GM19468 (cell line): ENCODE results near the gene ZNF346.

Experiments
- ATAC-seq: cut with Tn5 transposase; IDR thresholded peaks from one replicate; pipeline ENCODE4 v1.9.1; 2021; ENCODE audit warnings: mild to moderate bottlenecking, moderate library complexity, moderate number of reproducible peaks; ENCODE audit not compliant: unreplicated experiment; ENCODE audit errors: extremely low read depth

ZNF346 gene

DNA sequence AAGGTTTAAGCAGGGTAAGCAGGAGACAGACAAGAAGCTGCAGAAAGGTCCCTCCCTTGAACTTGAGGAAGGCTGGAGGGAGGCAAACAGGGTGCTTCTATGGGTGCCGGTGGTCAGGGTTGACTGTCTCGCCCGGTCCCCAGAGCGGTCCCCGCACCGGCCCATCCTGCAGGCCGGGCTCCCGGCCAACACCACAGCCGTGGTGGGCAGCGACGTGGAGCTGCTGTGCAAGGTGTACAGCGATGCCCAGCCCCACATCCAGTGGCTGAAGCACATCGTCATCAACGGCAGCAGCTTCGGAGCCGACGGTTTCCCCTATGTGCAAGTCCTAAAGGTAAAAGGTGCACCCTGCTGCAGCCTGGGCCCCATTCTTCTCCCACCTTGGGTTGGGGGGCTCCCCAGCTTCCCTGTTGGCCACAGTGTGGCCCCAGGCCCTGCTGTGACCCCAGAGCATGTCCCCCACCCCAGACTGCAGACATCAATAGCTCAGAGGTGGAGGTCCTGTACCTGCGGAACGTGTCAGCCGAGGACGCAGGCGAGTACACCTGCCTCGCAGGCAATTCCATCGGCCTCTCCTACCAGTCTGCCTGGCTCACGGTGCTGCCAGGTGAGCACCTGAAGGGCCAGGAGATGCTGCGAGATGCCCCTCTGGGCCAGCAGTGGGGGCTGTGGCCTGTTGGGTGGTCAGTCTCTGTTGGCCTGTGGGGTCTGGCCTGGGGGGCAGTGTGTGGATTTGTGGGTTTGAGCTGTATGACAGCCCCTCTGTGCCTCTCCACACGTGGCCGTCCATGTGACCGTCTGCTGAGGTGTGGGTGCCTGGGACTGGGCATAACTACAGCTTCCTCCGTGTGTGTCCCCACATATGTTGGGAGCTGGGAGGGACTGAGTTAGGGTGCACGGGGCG lies 69.9 kb downstream of the ZNF346 start:
- ATAC-seq = no peak

DNA sequence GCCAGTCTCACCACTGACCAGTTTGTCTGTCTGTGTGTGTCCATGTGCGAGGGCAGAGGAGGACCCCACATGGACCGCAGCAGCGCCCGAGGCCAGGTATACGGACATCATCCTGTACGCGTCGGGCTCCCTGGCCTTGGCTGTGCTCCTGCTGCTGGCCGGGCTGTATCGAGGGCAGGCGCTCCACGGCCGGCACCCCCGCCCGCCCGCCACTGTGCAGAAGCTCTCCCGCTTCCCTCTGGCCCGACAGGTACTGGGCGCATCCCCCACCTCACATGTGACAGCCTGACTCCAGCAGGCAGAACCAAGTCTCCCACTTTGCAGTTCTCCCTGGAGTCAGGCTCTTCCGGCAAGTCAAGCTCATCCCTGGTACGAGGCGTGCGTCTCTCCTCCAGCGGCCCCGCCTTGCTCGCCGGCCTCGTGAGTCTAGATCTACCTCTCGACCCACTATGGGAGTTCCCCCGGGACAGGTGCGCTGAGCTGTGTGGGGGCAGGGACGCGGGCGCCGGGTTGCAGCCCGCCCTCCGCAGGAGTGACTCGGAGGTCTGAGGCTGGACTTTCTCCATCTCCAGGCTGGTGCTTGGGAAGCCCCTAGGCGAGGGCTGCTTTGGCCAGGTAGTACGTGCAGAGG lies 70.7 kb downstream of the ZNF346 start:
- no peak for ATAC-seq

DNA sequence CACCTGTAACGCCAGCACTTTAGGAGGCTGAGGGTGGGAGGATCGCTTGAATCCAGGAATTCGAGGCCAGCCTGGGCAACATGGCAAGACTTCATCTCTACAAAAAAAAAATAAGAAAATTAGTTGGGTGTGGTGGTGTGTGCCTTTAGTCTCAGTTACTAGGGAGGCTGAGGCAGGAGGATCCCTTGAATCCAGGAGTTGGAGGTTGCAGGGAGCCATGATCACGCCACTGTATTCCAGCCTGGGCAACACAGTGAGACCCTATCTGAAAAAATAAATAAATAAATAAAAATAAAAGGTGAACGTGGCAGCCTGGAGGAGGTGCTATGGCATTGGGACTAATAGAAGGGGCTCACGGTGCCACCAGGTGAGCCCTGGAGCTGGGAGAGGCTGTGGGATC lies 71.3 kb downstream of the ZNF346 start:
- ATAC-seq = no peak

DNA sequence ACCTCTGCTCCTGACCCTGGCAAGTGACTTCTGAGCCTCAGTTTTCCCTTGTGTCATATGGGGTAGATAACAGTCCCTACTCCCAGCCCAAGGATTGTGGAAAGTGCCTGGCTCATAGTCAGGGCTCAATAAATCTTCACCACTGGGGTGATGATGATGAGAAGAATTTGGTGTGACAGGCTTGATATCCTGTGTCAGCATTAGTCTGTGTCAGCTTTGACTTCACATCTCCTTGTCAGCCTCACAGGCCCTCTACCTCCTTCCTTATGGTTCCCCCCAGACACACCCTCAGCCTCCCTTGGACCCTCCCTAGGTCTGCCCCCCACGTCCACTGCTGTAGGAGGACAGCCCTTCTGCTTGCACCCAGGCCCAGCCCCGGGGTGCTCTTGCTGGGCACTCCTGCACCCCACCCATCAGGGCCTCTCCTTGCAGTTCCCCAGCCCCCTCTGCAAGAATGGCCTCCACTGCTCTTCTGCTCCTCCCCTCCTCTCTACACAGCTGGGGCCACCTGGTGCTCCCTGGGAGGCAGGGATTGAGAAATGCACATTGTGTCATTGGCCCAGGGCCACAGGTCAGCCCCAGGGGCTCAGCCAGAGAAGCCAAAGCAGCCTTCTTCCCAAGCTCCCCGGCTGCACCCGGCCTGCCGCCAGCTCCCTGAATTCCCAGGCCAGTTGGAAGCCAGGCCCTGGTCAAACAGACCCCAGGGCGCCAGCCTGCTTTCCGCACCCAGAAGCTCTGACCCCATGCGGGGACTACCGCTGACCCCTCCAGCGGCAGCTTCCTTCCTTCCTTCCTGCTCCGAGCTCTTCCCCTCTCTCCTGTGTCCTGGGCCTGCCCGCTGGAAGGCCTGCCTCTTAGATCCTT lies 72.0 kb downstream of the ZNF346 start:
- no peak for ATAC-seq

- no peak for ATAC-seq
Measured at GRCh38 chr5:177095088-177095669, 72.7 kb downstream of the ZNF346 start.

DNA sequence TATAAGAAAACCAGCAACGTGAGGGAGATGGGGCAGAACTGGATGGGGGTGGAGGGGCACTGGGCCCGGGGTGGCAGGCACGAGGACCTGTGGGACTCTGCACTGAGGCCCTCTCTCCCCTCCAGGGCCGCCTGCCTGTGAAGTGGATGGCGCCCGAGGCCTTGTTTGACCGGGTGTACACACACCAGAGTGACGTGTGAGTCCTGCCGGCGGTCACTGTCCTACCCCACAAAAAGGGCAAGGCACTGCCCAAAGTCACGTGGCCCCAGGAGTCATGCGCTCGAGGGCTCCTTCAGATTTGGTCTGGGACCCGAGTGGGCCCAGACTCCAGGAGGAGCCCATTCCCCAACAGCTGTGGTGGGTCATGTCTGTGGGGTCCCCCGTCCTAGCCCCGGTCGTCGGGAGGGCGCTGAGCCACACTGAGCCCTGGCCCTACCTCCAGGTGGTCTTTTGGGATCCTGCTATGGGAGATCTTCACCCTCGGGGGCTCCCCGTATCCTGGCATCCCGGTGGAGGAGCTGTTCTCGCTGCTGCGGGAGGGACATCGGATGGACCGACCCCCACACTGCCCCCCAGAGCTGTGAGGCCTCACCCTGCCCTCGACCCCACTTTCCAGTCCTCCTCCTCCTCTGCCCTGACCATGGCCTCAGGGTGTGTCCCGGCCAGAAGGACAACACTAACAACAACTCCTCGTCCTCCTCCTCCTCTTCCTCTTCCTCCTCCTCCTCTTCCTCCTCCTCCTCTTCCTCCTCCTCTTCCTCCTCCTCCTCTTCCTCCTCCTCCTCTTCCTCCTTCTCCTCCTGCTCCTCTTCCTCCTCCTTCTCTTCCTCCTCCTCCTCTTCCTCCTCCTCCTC lies 73.9 kb downstream of the ZNF346 start:
- ATAC-seq = no peak

DNA sequence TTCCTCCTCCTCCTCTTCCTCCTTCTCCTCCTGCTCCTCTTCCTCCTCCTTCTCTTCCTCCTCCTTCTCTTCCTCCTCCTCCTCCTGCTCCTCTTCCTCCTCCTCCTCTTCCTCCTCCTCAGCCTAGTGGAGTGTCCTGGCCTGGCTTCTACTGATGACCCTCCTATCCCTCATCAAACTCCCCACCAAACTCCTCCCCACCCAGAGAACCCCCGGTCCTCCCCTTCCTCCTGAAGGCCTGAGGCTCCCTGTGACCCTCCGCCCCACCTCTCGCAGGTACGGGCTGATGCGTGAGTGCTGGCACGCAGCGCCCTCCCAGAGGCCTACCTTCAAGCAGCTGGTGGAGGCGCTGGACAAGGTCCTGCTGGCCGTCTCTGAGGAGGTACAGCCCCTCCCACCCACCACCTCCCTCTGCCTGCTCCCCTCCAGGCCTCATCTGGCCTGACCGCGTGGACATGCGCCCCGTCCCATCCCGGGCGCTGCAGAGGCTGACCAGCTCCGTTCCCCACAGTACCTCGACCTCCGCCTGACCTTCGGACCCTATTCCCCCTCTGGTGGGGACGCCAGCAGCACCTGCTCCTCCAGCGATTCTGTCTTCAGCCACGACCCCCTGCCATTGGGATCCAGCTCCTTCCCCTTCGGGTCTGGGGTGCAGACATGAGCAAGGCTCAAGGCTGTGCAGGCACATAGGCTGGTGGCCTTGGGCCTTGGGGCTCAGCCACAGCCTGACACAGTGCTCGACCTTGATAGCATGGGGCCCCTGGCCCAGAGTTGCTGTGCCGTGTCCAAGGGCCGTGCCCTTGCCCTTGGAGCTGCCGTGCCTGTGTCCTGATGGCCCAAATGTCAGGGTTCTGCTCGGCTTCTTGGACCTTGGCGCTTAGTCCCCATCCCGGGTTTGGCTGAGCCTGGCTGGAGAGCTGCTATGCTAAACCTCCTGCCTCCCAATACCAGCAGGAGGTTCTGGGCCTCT lies 74.8 kb downstream of the ZNF346 start:
- ATAC-seq = no peak

- ATAC-seq = no peak
Measured at GRCh38 chr5:177098120-177098469, 75.6 kb downstream of the ZNF346 start.

DNA sequence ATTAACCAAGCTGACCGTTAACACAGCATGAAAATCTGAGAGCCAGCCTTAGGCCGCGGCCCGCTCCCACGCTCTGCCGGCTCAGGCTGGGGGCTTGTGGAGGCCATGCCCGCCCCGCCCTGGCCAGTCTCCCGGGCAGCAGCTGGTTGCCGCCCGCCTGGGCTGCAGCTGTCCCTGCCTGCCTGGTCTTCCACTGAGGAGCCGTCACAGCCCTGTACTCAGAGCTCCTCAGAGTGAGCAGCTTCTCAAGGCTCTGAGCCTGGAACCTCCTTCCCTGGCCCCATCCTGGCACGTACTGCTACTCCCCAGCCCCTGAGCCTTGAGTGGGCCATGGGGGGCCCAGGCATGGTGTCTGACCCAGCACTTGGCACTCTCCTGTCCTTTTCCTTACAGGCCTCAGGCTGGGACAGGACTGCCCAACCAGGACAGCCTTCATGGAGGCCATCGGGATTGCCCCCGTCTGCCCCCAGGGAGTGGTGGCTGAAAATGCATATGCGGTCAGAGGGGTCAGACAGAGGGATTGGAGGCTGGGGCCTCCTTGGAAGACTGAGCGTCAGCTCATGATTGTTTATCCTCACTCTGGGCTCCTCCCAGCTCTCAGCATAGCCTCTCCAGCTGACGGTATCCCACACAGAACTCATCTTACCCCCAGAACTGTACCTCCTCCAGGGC lies 76.1 kb downstream of the ZNF346 start:
- no peak for ATAC-seq

DNA sequence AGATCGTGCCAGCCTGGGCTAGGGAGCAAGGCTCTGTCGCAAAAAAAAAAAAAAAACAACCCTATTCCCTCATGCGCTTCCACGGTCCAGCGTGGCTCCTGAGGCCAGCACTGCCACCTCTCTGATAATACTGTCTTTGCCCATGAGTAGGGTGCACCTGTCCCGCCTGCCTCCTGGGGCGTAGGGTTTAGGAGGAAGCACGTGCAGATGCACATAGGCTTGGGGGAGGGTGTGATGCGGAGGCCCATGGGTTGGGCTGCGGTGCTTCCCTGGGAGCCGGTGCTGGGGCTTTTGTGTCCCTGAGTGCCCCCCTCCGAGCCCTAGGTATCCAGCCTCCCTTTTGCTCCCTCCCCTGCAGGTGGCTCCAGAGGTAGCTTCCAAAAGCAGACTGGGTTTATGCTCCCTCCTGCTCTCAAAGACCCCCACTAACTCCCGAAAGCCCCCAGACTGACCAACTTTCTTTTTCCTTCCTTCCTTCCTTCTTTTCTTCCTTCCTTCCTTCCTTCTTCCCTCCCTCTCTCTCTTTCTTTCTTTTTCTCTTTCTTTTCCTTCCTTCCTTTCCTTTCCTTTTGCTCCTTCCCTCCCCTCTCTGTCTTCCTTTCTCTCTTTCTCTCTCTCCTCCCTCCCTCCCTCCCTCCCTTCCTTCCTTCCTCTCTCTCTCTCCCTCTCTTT lies 77.1 kb downstream of the ZNF346 start:
- ATAC-seq = no peak

DNA sequence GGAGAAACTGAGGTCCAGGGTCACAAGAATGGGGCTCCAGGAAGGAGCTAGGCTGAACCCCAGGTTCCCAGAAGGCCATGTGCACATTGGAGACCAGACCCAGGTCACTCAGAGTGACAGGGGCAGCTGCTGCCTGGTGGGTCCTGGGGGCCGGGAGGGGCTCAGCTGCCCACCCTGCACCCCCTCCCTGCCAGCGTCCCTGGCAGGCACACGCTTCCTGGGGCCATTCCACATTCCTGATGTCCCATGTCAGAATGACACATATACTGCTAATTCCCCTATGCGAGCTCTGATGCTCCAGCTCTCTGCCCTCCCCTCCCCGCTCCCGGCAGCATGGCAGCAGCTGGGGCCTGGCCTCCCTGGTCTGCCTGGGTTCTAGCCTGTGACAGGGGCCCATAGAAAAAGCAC lies 78.2 kb downstream of the ZNF346 start:
- ATAC-seq = no peak

DNA sequence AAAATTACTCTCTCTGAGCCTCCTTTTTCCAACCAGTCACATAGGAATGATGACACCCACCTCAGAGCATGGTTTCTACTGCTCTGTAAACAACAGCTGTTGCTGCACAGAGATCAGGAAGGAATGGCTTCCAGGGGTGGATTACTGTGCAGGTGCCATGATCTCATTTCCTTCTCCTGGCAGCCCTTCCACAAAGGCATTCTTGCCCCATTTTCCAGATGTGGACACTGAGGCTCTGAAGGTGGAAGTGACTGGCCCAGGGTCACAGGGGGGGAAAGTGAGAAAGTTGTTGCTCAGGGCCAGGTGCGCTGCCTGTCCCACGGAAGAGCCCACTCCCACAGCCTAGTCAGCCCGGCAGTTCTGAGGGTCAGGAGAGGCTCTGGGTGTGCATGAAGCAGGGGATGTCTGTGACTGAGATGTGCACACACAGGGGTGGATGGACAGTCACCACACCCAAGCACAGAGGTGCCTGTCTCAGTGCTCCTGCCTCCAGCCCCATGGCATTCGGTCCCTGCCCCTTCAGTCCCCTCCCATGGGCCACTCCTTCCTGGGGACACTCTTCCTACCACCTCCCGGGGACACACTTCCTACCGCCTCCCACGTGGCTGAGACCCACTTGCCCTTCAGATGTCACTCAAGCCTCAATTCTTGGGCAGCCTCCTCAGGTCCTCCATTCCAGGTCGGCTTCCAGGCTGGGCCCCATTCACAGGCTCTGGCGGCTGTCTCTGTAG lies 81.2 kb downstream of the ZNF346 start:
- ATAC-seq = no peak

DNA sequence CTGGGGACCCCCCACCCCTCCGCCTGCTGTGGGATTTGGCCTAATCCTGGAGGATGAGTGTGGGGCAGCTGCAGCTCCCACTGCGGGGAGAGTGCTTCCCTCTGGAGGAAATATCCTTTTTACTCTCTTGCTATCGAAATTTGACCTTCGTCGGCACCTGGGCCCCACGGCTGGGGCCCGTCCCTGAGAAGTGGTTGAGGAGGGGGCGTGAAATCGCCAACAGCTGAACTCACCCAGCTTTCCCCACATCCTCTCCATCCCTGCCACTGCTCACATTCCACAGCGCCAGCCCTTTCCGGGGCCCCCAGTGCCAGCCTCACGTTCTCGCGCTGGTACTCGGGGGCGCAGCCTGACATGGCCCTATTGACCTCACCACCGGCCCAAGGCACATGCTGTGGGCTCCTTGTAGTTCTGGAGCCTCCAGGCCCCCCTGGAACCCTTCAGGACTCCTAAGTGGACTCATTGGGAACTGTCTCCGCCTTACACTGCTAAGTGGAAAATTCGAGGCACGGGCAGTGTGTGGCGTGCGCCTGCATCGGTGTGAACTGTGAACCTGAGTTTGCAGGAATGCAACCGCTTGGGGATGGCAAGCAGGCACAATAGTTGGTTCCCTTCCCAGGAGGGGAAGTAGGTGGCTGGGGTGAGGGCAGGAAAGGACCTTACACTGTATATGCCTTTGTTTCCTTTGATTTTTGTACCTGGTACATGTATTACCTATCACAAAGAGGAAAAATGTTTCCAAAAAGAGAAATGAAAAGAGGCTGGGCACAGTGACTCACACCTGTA lies 83.4 kb downstream of the ZNF346 start:
- no peak for ATAC-seq

DNA sequence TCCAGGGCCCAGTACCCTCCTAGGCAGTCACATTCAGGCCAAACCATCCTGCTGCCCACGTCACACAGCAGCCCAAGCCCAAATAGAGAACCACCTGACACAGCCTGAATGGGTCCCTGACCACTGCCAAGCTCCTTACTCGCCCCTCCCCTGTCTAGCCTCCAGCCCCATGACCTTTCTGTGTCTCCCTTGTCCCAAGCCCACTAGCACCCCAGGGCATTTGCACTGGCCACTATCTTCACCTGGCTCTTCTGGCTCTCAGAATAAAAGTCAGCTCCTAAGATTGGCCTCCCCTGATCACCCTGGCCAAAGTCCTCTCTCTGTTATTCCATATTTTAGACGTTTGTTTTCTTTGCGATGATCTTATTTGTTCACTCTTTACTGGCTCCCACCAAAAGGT lies 84.7 kb downstream of the ZNF346 start:
- ATAC-seq = no peak

DNA sequence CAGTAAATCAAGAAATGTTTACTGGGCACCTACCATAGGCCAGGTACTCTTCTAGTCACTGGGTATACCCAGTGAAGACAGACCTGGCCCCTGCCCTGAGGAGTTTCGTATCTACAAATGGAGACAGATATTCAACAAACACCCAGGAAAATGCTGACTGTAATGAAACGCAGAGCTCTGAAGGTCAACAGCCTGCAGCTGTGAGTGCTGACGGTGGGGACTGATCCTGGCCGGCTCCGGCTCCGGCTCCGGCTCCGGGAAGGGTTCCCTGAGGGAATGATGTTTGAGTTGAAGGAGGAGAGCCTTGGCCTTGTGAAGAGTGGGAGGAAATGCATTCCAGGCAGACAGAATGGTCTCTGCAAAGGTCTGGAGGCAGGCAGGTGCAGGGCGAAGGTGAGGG lies 87.3 kb downstream of the ZNF346 start:
- ATAC-seq = no peak
